ENCODE results near the gene MAST1. TPM values are rescaled to one million over a fixed set of nuclear protein-coding genes. Genes with fewer than 3 reads are reported as not detected.

The MAST1 gene
- total and polyA plus RNA-seq, 2 experiments from 2014 or later = 13.9 to 19.9 TPM

GRCh38 chr19:12804051-12804450 is 34.3 kb upstream of the MAST1 start (continued):
- TF ChIP-seq, protein P1, sequence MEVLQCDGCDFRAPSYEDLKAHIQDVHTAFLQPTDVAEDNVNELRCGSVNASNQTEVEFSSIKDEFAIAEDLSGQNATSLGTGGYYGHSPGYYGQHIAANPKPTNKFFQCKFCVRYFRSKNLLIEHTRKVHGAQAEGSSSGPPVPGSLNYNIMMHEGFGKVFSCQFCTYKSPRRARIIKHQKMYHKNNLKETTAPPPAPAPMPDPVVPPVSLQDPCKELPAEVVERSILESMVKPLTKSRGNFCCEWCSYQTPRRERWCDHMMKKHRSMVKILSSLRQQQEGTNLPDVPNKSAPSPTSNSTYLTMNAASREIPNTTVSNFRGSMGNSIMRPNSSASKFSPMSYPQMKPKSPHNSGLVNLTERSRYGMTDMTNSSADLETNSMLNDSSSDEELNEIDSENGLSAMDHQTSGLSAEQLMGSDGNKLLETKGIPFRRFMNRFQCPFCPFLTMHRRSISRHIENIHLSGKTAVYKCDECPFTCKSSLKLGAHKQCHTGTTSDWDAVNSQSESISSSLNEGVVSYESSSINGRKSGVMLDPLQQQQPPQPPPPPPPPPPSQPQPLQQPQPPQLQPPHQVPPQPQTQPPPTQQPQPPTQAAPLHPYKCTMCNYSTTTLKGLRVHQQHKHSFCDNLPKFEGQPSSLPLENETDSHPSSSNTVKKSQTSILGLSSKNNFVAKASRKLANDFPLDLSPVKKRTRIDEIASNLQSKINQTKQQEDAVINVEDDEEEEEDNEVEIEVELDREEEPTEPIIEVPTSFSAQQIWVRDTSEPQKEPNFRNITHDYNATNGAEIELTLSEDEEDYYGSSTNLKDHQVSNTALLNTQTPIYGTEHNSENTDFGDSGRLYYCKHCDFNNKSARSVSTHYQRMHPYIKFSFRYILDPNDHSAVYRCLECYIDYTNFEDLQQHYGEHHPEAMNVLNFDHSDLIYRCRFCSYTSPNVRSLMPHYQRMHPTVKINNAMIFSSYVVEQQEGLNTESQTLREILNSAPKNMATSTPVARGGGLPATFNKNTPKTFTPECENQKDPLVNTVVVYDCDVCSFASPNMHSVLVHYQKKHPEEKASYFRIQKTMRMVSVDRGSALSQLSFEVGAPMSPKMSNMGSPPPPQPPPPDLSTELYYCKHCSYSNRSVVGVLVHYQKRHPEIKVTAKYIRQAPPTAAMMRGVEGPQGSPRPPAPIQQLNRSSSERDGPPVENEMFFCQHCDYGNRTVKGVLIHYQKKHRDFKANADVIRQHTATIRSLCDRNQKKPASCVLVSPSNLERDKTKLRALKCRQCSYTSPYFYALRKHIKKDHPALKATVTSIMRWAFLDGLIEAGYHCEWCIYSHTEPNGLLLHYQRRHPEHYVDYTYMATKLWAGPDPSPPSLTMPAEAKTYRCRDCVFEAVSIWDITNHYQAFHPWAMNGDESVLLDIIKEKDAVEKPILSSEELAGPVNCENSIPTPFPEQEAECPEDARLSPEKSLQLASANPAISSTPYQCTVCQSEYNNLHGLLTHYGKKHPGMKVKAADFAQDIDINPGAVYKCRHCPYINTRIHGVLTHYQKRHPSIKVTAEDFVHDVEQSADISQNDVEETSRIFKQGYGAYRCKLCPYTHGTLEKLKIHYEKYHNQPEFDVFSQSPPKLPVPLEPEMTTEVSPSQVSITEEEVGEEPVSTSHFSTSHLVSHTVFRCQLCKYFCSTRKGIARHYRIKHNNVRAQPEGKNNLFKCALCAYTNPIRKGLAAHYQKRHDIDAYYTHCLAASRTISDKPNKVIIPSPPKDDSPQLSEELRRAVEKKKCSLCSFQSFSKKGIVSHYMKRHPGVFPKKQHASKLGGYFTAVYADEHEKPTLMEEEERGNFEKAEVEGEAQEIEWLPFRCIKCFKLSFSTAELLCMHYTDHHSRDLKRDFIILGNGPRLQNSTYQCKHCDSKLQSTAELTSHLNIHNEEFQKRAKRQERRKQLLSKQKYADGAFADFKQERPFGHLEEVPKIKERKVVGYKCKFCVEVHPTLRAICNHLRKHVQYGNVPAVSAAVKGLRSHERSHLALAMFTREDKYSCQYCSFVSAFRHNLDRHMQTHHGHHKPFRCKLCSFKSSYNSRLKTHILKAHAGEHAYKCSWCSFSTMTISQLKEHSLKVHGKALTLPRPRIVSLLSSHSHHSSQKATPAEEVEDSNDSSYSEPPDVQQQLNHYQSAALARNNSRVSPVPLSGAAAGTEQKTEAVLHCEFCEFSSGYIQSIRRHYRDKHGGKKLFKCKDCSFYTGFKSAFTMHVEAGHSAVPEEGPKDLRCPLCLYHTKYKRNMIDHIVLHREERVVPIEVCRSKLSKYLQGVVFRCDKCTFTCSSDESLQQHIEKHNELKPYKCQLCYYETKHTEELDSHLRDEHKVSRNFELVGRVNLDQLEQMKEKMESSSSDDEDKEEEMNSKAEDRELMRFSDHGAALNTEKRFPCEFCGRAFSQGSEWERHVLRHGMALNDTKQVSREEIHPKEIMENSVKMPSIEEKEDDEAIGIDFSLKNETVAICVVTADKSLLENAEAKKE (CRISPR knock-in tag; IDR thresholded peaks at IDR 0.05) = no peak
- TF ChIP-seq POLR2AphosphoS5 (IDR thresholded peaks at IDR 0.05; ENCODE audit: low read depth) (no peak), REST (IDR thresholded peaks at IDR 0.05; ENCODE audit: unreplicated experiment) (no peak), CREB1 (CRISPR knock-in tag; IDR thresholded peaks at IDR 0.05; ENCODE audit: low read depth) (no peak), NANOG (IDR thresholded peaks at IDR 0.05; ENCODE audit: borderline replicate concordance) (no peak), ZNF114 (CRISPR knock-in tag; IDR thresholded peaks at IDR 0.05) (no peak), ZNF331 (CRISPR knock-in tag; IDR thresholded peaks at IDR 0.05; ENCODE audit: low read depth) (no peak), ETS1 (IDR thresholded peaks at IDR 0.05) (no peak)

All from GM23338 (cell line).